Kidney (tissue), 14 donors: Measurements from ENCODE around the gene SGSH. TPM values are rescaled to one million over a fixed set of nuclear protein-coding genes. Genes with fewer than 3 reads are reported as not detected.
"Not testable (repeated sequence)": the region's sequence is repeated elsewhere in the genome, so short reads cannot be mapped to it uniquely, and the experiment has no call there.

Experiments
- DNase-seq, 5 donors: peaks; one replicate each; pipeline ENCODE4 v3.0.0-alpha.2; 2013 to 2020
- FAIRE-seq: peaks from 2 replicates; lab custom pipeline; 2012; peaks lifted over from hg19 to GRCh38; lab: Jason Lieb, UNC
- H3K27ac ChIP-seq, 2 donors: one replicate each; pipeline ENCODE4 v1.7.0; 2013; ENCODE audit warnings: low read depth in 2 of 2, low read length in 2 of 2, inconsistent platforms in 1 of 2
- H3K27me3 ChIP-seq: one replicate; pipeline ENCODE4 v1.7.1; 2013; ENCODE audit warnings: low read length, inconsistent platforms; ENCODE audit not compliant: control insufficient read depth, insufficient read depth
- H3K36me3 ChIP-seq, 3 donors: one replicate each; pipeline versions ENCODE4 v1.7.0 to v1.7.1; 2013; ENCODE audit warnings: low read length in 3 of 3, control low read depth in 1 of 3, inconsistent platforms in 1 of 3; ENCODE audit not compliant: insufficient read depth in 3 of 3, control insufficient read depth in 2 of 3
- H3K4me1 ChIP-seq, 3 donors: one replicate each; pipeline versions ENCODE4 v1.7.0 to v1.7.1; 2013; ENCODE audit warnings: low read length in 3 of 3, inconsistent platforms in 1 of 3, low read depth in 1 of 3; ENCODE audit not compliant: control insufficient read depth in 2 of 3, insufficient read depth in 2 of 3
- H3K4me3 ChIP-seq, 3 donors: one replicate each; pipeline versions ENCODE4 v1.7.0 to v1.8.1; 2013; ENCODE audit warnings: low read length in 3 of 3, control low read depth in 1 of 3, inconsistent platforms in 1 of 3
- H3K9ac ChIP-seq, 3 donors: one replicate each; pipeline versions ENCODE4 v1.7.0 to v1.7.1; 2013; ENCODE audit warnings: low read length in 3 of 3, control low read depth in 1 of 3, inconsistent platforms in 1 of 3
- H3K9me3 ChIP-seq, 3 donors: one replicate each; pipeline versions ENCODE4 v1.7.0 to v1.7.1; 2013; ENCODE audit warnings: low read length in 3 of 3, control low read depth in 1 of 3, inconsistent platforms in 1 of 3; ENCODE audit not compliant: control insufficient read depth in 2 of 3, insufficient read depth in 1 of 3
- intact Hi-C: fragments of 100-400 bp; cut with DNase I; formaldehyde crosslinking; loops from one replicate; pipeline ENCODE4 v1.11.1; 2022
- polyA plus RNA-seq: library from polyadenylated mRNA; stranded (reverse); fragments of 350-450 nt; fragmentation: Illumina TruSeq; extraction: RNeasy Lipid Tissue Mini Kit (QIAGEN cat#74804); gene quantifications from one replicate; pipeline ENCODE4 v1.2.3, GENCODE V29; 2014; ENCODE audit warnings: low read depth, low replicate concordance; ENCODE audit not compliant: insufficient read depth
- total RNA-seq: library from RNA; stranded (reverse); fragmentation: NEBNext Ultra II Directional; extraction: Animal tissue kit (Norgen Biotek cat#: 25700); gene quantifications from one replicate; pipeline ENCODE4 v1.2.1, GENCODE V29; 2021
- TF ChIP-seq, protein P1 (sequence below): IDR thresholded peaks from 3 replicates; pipeline ENCODE4 v1.5.1; 2012; ENCODE audit warnings: mild to moderate bottlenecking, moderate library complexity, borderline replicate concordance; ENCODE audit not compliant: insufficient read depth; ENCODE audit errors: extremely low read depth
- donor health status: control.
- donor health status: control.
- donor health status: control.
- donor health status: control.
- donor health status: control.
- donor health status: DM: yes; HTN: yes; CAD: no.
- donor health status: Normal renal cell carcinoma (clear cell type).

Gene SGSH
- total and polyA plus RNA-seq, 2 donors from 2014 or later, result 25.9 to 63.2 TPM

GRCh38 chr17:80246266-80246681 is 26.1 kb upstream of the SGSH start:
- intact Hi-C loops, result no loop called here
- TF ChIP-seq, protein P1, sequence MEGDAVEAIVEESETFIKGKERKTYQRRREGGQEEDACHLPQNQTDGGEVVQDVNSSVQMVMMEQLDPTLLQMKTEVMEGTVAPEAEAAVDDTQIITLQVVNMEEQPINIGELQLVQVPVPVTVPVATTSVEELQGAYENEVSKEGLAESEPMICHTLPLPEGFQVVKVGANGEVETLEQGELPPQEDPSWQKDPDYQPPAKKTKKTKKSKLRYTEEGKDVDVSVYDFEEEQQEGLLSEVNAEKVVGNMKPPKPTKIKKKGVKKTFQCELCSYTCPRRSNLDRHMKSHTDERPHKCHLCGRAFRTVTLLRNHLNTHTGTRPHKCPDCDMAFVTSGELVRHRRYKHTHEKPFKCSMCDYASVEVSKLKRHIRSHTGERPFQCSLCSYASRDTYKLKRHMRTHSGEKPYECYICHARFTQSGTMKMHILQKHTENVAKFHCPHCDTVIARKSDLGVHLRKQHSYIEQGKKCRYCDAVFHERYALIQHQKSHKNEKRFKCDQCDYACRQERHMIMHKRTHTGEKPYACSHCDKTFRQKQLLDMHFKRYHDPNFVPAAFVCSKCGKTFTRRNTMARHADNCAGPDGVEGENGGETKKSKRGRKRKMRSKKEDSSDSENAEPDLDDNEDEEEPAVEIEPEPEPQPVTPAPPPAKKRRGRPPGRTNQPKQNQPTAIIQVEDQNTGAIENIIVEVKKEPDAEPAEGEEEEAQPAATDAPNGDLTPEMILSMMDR, result no peak
- no peak for DNase-seq
- H3K4me3 ChIP-seq, result no peak overlapping the region
- H3K9ac ChIP-seq, result no peak overlapping the region
- H3K4me1 ChIP-seq, result no peaks in the 10 kb centered on the region
- no peak for FAIRE-seq
- H3K27me3 ChIP-seq, result no peaks in the 10 kb centered on the region
- H3K9me3 ChIP-seq, result no peaks in the 10 kb centered on the region
- peaks cover 0 to 37% (median 21%) of the 10 kb centered on the region in 3 donors for H3K36me3 ChIP-seq
- no peak overlapping the region for H3K27ac ChIP-seq

DNA sequence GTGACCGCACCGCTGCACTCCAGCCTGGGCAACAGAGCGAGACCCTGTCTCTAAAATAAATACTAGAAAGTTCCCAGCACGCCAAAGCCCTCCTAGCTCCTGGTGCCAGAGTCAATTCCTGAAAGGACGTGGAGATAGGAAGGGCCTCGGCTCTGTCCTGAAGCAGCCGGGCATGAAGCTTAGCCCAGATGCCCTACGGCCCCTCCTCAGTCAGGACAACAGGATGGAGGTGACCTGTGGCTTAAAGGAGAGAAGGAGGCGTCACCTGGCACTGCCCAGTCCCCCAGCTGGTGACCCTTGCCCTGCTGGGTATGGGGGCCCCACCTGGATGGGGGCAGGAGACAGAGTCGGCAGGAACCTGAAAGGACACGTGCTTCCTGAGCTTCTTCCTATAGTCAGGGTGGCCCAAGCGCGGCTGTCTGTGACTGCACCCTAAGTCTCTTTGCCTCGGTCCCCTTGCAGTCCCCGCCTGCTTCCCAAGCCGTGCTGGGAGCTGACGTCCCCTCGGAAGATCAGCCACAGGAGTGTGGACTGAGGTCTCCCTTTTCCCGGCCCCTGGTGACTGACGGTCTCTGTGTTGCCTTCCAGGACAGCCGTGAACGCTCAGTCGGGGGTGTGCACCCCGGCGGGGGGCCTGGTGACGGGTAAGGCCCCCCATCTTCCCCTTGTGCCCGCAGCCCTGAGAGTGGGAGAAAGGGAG is 25.6 kb upstream of the SGSH start:
- intact Hi-C loops, result no loop called here
- no peak overlapping the region for H3K4me3 ChIP-seq
- H3K36me3 ChIP-seq, result peaks cover 2 to 37% (median 23%) of the 10 kb centered on the region in 3 donors
- no peak overlapping the region for H3K9ac ChIP-seq
- FAIRE-seq, result no peak
- H3K27me3 ChIP-seq, result no peaks in the 10 kb centered on the region
- no peak overlapping the region for H3K27ac ChIP-seq
- no peaks in the 10 kb centered on the region for H3K4me1 ChIP-seq
- TF ChIP-seq, protein P1, result no peak
- no peak for DNase-seq
- H3K9me3 ChIP-seq, result no peaks in the 10 kb centered on the region

GRCh38 chr17:80244871-80245509 is 24.9 kb upstream of the SGSH start:
- H3K4me1 ChIP-seq, result no peaks in the 10 kb centered on the region
- H3K27ac ChIP-seq, result no peak overlapping the region
- DNase-seq (peak in 1 of 5 donors; percentile 58), FAIRE-seq (no peak)
- H3K9ac ChIP-seq, result no peak overlapping the region
- no peak overlapping the region for H3K4me3 ChIP-seq
- peaks cover 2 to 34% (median 23%) of the 10 kb centered on the region in 3 donors for H3K36me3 ChIP-seq
- TF ChIP-seq, protein P1, result no peak
- intact Hi-C loops, result no loop called here
- H3K27me3 ChIP-seq, result no peaks in the 10 kb centered on the region
- no peaks in the 10 kb centered on the region for H3K9me3 ChIP-seq

DNA sequence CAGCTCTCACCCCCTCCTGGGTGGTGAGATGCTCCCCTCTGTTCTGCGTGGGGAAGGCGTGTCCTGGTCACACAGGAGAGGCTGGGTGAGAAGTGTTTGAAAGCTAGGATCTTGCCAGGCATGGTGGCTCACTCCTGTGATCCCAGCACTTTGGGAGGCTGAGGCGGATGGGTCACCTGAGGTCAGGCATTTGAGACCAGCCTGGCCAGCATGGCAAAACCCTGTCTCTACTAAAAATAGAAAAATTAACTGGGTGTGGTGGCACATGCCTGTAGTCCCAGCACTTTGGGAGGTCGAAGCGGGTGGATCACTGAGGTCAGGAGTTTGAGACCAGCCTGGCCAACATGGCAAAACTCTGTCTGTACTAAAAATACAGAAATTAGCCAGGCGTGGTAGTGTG is 24.3 kb upstream of the SGSH start:
- intact Hi-C loops, H3K4me3 ChIP-seq, H3K27ac ChIP-seq, FAIRE-seq, H3K27me3 ChIP-seq, DNase-seq, H3K9me3 ChIP-seq, H3K9ac ChIP-seq, H3K4me1 ChIP-seq: not testable (repeated sequence)
- H3K36me3 ChIP-seq, result peaks cover 2 to 34% (median 23%) of the 10 kb centered on the region in 3 donors
